HEK293T (cell line): ENCODE measurements around the gene TDG.

Source experiments
- CTCF ChIA-PET: fragments of 350-600 bp; formaldehyde crosslinking; extraction: SDS; loops from one replicate; lab custom pipeline; 2021; ENCODE audit warnings: antibody characterized with exemption, inconsistent platforms; lab: Yijun Ruan, JAX
- POLR2A ChIA-PET: fragments of 350-600 bp; formaldehyde crosslinking; extraction: SDS; loops from one replicate; lab custom pipeline; 2020; ENCODE audit warnings: antibody characterized with exemption, inconsistent platforms; lab: Yijun Ruan, JAX
- DNase-seq: peaks from one replicate; pipeline ENCODE4 v3.0.0; 2012; ENCODE audit warnings: mixed read lengths; ENCODE audit errors: extremely low spot score
- ARNT ChIP-seq: fragments of 450-650 bp; IDR thresholded peaks from 2 replicates; pipeline ENCODE4 v1.6.1; 2017; ENCODE audit warnings: mild to moderate bottlenecking
- BHLHE40 ChIP-seq: fragments of 450-650 bp; IDR thresholded peaks from 2 replicates; pipeline ENCODE4 v1.6.1; 2016; ENCODE audit warnings: mild to moderate bottlenecking, moderate library complexity, borderline replicate concordance
- CTBP1 ChIP-seq: fragments of 450-650 bp; IDR thresholded peaks from 2 replicates; pipeline ENCODE4 v1.6.1; 2016; ENCODE audit warnings: borderline replicate concordance
- ELF4 ChIP-seq: fragments of 450-650 bp; IDR thresholded peaks from 2 replicates; pipeline ENCODE4 v1.6.1; 2017; ENCODE audit warnings: antibody characterized with exemption
- FOXA1 ChIP-seq: fragments of 450-650 bp; IDR thresholded peaks from 2 replicates; pipeline ENCODE4 v1.6.1; 2016; ENCODE audit warnings: mild to moderate bottlenecking
- FOXK2 ChIP-seq: fragments of 450-650 bp; IDR thresholded peaks from 2 replicates; pipeline ENCODE4 v1.6.1; 2016; ENCODE audit warnings: mild to moderate bottlenecking
- FOXM1 ChIP-seq: fragments of 450-650 bp; IDR thresholded peaks from 2 replicates; pipeline ENCODE4 v1.6.1; 2017; ENCODE audit warnings: mild to moderate bottlenecking, borderline replicate concordance
- HDGF ChIP-seq: fragments of 450-650 bp; IDR thresholded peaks from 2 replicates; pipeline ENCODE4 v1.6.1; 2017; ENCODE audit warnings: antibody characterized with exemption, borderline replicate concordance
- L3MBTL2 ChIP-seq: fragments of 450-650 bp; conservative IDR thresholded peaks from 2 replicates; pipeline ENCODE4 v1.6.1; 2016; ENCODE audit warnings: mild to moderate bottlenecking
- LEF1 ChIP-seq: fragments of 450-650 bp; IDR thresholded peaks from 2 replicates; pipeline ENCODE4 v1.6.1; 2017; ENCODE audit warnings: mild to moderate bottlenecking, borderline replicate concordance
- NFRKB ChIP-seq: fragments of 450-650 bp; IDR thresholded peaks from 2 replicates; pipeline ENCODE4 v1.6.1; 2016; ENCODE audit warnings: mild to moderate bottlenecking, moderate library complexity
- SP1 ChIP-seq: fragments of 450-650 bp; IDR thresholded peaks from 2 replicates; pipeline ENCODE4 v1.6.1; 2017
- SUZ12 ChIP-seq: fragments of 450-650 bp; IDR thresholded peaks from 2 replicates; pipeline ENCODE4 v1.6.1; 2016; ENCODE audit warnings: mild to moderate bottlenecking
- TARDBP ChIP-seq: fragments of 450-650 bp; IDR thresholded peaks from 2 replicates; pipeline ENCODE4 v1.6.1; 2016
- ZNF384 ChIP-seq: fragments of 450-650 bp; IDR thresholded peaks from 2 replicates; pipeline ENCODE4 v1.6.1; 2016
- TF ChIP-seq, protein P1 (sequence below): fragments of 450-650 bp; IDR thresholded peaks from 2 replicates; pipeline ENCODE4 v1.6.1; 2016

TDG gene

DNA sequence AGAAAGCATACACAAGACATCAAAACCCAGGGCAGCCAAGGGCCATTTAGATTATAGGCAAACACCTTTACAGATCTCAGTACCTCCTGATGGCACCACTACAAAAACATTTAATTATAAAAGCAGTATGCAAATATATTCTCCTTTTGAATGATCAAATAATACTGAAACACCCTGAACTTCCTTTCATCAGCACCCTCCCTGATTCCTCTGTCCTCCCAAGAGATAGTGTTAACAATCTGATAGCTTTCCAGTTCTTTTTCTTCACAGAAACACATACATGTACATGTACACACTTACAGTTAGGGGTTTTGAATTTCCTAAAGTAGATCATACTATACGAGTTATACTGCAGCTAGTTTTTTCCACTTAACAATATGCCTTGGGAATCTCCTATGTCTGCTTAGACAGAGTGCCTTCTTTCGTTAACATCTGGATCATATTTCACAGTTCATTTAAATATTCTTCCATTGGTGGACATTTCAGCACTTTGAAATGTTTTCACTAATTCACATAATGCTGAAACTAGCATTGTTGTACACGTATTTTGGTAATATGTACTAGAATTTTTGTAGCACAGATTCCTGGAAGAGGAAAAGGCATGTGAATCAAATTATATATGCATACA is 35.2 kb downstream of the TDG start:
- CTCF ChIA-PET = no interaction called here
- no peak for DNase-seq
- POLR2A ChIA-PET = no interaction called here
- no peak for TF ChIP-seq NFRKB
- no peak for TF ChIP-seq FOXK2
- no peak for TF ChIP-seq FOXA1
- no peak for TF ChIP-seq HDGF
- no peak for TF ChIP-seq SP1
- TF ChIP-seq, protein P1, sequence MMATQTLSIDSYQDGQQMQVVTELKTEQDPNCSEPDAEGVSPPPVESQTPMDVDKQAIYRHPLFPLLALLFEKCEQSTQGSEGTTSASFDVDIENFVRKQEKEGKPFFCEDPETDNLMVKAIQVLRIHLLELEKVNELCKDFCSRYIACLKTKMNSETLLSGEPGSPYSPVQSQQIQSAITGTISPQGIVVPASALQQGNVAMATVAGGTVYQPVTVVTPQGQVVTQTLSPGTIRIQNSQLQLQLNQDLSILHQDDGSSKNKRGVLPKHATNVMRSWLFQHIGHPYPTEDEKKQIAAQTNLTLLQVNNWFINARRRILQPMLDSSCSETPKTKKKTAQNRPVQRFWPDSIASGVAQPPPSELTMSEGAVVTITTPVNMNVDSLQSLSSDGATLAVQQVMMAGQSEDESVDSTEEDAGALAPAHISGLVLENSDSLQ = no peak
- TF ChIP-seq TARDBP = no peak
- no peak for TF ChIP-seq ARNT
- TF ChIP-seq L3MBTL2 = no peak
- TF ChIP-seq SUZ12 = no peak
- no peak for TF ChIP-seq FOXM1
- TF ChIP-seq CTBP1 = no peak
- TF ChIP-seq ELF4 = no peak
- TF ChIP-seq ZNF384 = no peak
- TF ChIP-seq LEF1 = no peak
- TF ChIP-seq BHLHE40 = no peak

DNA sequence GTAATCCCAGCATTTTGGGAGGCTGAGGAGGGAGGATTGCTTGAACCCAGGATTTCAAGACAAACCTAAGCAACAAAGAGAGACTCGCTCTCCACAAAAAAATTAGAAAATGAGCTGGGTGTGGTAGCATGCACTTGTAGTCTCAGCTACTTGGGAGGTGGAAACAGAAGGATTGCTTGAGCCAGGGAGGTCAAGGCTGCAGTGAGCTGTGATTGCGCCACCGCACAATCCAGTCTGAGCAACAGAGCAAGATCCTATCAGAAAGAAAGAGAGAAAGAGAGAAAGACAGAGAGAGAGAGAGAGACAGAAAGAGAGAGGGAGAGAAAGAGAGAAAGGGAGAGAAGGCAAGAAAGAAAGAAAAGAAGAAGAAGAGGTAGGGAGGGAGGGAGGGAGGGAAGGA is 37.0 kb downstream of the TDG start:
- no peak for DNase-seq
- CTCF ChIA-PET = no interaction called here
- POLR2A ChIA-PET = no interaction called here
- TF ChIP-seq NFRKB = no peak

DNA sequence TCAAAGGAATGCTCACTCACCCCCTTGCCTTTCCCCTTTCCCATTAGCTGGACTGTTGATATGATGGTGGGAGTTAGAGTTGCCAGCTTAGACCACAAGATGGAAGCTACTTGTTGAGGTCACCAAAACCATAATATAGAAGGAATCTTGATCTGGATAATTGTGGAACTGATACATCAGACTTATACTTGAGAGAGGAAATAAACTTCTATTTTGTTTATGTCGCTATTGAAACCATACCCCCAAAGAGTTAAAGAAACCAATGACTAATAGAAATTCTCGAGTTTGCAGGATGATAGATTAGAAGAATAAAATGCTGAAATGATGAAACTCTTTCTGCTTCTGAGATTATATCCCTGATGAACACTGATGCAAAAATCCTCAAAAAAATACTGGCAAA is 37.9 kb downstream of the TDG start:
- no peak for TF ChIP-seq ZNF384
- no peak for TF ChIP-seq SP1
- TF ChIP-seq CTBP1 = no peak
- no peak for TF ChIP-seq SUZ12
- no peak for TF ChIP-seq FOXM1
- no peak for TF ChIP-seq NFRKB
- no peak for TF ChIP-seq FOXA1
- TF ChIP-seq HDGF = no peak
- TF ChIP-seq FOXK2 = no peak
- TF ChIP-seq, protein P1 = no peak
- TF ChIP-seq ARNT = no peak
- no peak for TF ChIP-seq LEF1
- TF ChIP-seq ELF4 = no peak
- no peak for TF ChIP-seq L3MBTL2
- TF ChIP-seq BHLHE40 = no peak
- TF ChIP-seq TARDBP = no peak
- ChIA-PET POLR2A (no interaction called here), CTCF (no interaction called here)
- no peak for DNase-seq

DNA sequence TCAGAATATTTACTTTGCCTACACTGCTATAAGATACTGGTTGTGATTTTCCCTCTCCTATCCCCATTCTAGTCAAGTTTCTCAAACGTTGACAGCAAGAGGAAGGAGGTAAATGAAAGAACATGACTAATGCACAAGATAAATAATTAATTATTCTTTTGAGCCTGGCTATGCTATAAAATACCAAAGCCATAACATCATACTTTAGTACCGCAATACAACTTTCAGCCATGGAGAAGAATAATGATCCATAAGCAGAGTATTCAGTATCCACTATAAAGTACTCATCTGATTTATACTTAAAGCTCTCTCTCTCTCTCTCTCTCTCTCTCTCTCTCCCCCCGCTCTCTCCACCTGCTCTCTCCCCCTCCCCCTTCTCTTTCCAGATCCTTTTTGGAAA is 41.3 kb downstream of the TDG start:
- TF ChIP-seq TARDBP (no peak), FOXK2 (no peak), CTBP1 (no peak), L3MBTL2 (no peak), HDGF (no peak), BHLHE40 (no peak), ELF4 (no peak), NFRKB (no peak), FOXM1 (no peak), SP1 (no peak), FOXA1 (no peak)
- TF ChIP-seq, protein P1 = no peak
- POLR2A ChIA-PET = no interaction called here
- DNase-seq = no peak
- CTCF ChIA-PET = no interaction called here

DNA sequence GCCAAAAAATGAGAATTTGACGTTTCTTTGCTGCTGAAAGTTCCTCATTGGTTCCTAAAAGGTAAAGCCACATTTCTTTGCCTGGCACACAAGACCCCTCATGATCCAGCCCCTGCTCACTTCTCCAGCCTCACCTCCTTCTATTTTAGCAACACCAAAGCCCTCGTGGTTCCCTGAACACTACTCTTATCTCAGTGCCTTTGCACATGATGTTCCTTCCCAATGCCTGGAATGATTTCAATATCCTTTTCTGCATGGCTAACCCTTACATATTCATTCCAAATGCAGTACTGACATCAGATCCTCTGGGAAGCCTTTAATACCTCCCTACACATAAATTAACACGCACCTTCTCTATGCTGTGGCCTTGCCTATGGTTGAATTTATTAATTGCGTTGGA is 44.4 kb downstream of the TDG start:
- CTCF ChIA-PET = no interaction called here
- TF ChIP-seq FOXM1 = no peak
- TF ChIP-seq ARNT = no peak
- no peak for TF ChIP-seq ZNF384
- no peak for TF ChIP-seq HDGF
- no peak for TF ChIP-seq TARDBP
- no peak for TF ChIP-seq FOXK2
- no peak for TF ChIP-seq LEF1
- TF ChIP-seq ELF4 = no peak
- no peak for TF ChIP-seq NFRKB
- no peak for TF ChIP-seq SUZ12
- no peak for TF ChIP-seq L3MBTL2
- TF ChIP-seq CTBP1 = no peak
- TF ChIP-seq BHLHE40 = no peak
- TF ChIP-seq, protein P1 = no peak

More for the DNA sequence above, 44.4 kb downstream of the TDG start:
- DNase-seq = no peak
- POLR2A ChIA-PET = no interaction called here
